ENCODE measurements around the gene WBP11.

WBP11 gene

GRCh38 chr12:14776236-14776961 lies 26.9 kb downstream of the WBP11 start:
- TF ChIP-seq POLR2AphosphoS5 (IDR thresholded peaks at IDR 0.05; ENCODE audit: low read depth) (no peak), SPI1 (IDR thresholded peaks at IDR 0.05; ENCODE audit: borderline replicate concordance, low read depth) (no peak), CTCF (IDR thresholded peaks at IDR 0.05; ENCODE audit: insufficient read depth, low read length) (no peak), GABPA (IDR thresholded peaks at IDR 0.05; ENCODE audit: low read depth) (no peak), REST (IDR thresholded peaks at IDR 0.05; ENCODE audit: insufficient replicate concordance, low read depth) (no peak)
- Histone ChIP-seq H3K27me3 (ENCODE audit: insufficient read depth, poor library complexity, severe bottlenecking) (no peaks in the 10 kb centered on the region), H3K4me3 (replicated peaks; ENCODE audit: insufficient read depth, low read length) (no peak overlapping the region), H3K27ac (replicated peaks) (no peak overlapping the region)
- no peak for DNase-seq (ENCODE audit: low read depth in 1 of 2, low spot score in 1 of 2)

- H3K27me3 ChIP-seq (ENCODE audit: insufficient read depth, poor library complexity, severe bottlenecking), result no peaks in the 10 kb centered on the region
- H3K27ac ChIP-seq (replicated peaks), result no peak overlapping the region
- TF ChIP-seq CTCF (IDR thresholded peaks at IDR 0.05; ENCODE audit: insufficient read depth, low read length) (no peak), POLR2AphosphoS5 (IDR thresholded peaks at IDR 0.05; ENCODE audit: low read depth) (no peak), SPI1 (IDR thresholded peaks at IDR 0.05; ENCODE audit: borderline replicate concordance, low read depth) (no peak), REST (IDR thresholded peaks at IDR 0.05; ENCODE audit: insufficient replicate concordance, low read depth) (no peak)
- no peak overlapping the region for H3K4me3 ChIP-seq (replicated peaks; ENCODE audit: insufficient read depth, low read length)
- DNase-seq (ENCODE audit: low read depth in 1 of 2, low spot score in 1 of 2), result no peak
Observed at GRCh38 chr12:14775636-14775980, 27.7 kb downstream of the WBP11 start.

GRCh38 chr12:14774906-14775635 lies 28.2 kb downstream of the WBP11 start:
- Histone ChIP-seq H3K27me3 (ENCODE audit: insufficient read depth, poor library complexity, severe bottlenecking) (no peaks in the 10 kb centered on the region), H3K4me3 (replicated peaks; ENCODE audit: insufficient read depth, low read length) (no peak overlapping the region; the same call in 1 of the 2 replicates), H3K27ac (replicated peaks) (no peak overlapping the region; the same call in 1 of the 2 replicates)
- peak; percentile 18 to 42 for DNase-seq (ENCODE audit: low read depth in 1 of 2, low spot score in 1 of 2)
- no peak for TF ChIP-seq CTCF (IDR thresholded peaks at IDR 0.05; ENCODE audit: insufficient read depth, low read length)
- TF ChIP-seq REST (IDR thresholded peaks at IDR 0.05; ENCODE audit: insufficient replicate concordance, low read depth), result no peak
- no peak for TF ChIP-seq SPI1 (IDR thresholded peaks at IDR 0.05; ENCODE audit: borderline replicate concordance, low read depth)
- no peak for TF ChIP-seq POLR2AphosphoS5 (IDR thresholded peaks at IDR 0.05; ENCODE audit: low read depth)
- TF ChIP-seq GABPA (IDR thresholded peaks at IDR 0.05; ENCODE audit: low read depth), result no peak

All from HL-60 (cell line).